Stimulated activated CD8-positive, alpha-beta memory T cell treated with anti-CD3 and anti-CD28 coated beads, Interleukin-2, amount 100 ng/mL, for 1 hour (primary cell): Measurements from ENCODE around the gene LCN2.
"Not testable (repeated sequence)": the region's sequence is repeated elsewhere in the genome, so short reads cannot be mapped to it uniquely, and the experiment has no call there.

Source experiments
- DNase-seq, 2 donors: peaks; one replicate each; pipeline ENCODE4 v3.0.0-alpha.2; 2020; ENCODE audit warnings: low read depth in 2 of 2

The LCN2 gene

GRCh38 chr9:128149001-128149701, at the start of gene LCN2:
Gene LCN2 (plus strand): TSS chr9:128149453. CDS start chr9:128149526, 73 bp downstream.
- no peak for DNase-seq

- no peak for DNase-seq
These were observed 49.2 kb upstream of the LCN2 start for GRCh38 chr9:128099932-128100491.

DNA sequence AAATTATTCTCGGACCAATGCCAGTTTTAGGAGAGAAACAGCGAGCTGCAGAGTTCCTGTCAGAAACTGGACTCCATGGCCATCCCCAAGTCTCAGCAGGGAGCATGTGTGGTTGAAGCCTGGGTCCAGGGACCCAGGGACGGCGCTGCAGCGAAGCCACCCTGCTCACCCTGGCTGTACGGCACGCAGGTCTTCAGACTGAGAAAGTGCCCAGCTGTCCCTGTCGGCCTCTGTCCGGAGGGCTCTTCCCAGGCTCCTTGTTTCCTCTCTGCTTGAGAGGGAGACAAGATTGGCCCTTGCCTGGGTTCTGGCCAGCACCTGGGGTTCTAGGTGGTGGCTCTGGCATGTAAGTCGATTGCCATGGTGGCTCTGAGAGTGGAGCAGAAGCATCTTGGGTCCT, 48.7 kb upstream of the LCN2 start:
- DNase-seq: no peak

- DNase-seq: no peak
These were observed 48.0 kb upstream of the LCN2 start for GRCh38 chr9:128101231-128101661.

DNA sequence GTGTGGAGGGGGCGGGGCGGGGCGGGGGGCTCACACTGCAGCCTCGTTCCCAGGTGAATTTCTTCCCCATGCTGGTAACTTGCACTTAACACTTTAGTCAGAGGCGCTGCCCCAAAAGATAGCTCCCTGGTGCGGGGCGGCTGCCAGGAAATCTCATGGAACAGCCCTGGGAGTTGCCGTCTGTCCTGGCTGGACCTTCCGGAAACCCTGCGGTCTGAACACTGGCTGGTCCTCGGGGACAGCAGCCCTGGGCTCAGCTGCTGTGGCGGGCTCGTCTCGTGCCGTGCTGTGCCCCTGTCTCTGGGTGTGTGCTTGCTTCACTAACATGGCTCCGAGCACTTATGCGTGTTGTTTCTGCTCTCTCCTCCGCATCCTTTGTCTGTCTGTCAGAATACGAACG, 47.6 kb upstream of the LCN2 start:
- no peak for DNase-seq

DNA sequence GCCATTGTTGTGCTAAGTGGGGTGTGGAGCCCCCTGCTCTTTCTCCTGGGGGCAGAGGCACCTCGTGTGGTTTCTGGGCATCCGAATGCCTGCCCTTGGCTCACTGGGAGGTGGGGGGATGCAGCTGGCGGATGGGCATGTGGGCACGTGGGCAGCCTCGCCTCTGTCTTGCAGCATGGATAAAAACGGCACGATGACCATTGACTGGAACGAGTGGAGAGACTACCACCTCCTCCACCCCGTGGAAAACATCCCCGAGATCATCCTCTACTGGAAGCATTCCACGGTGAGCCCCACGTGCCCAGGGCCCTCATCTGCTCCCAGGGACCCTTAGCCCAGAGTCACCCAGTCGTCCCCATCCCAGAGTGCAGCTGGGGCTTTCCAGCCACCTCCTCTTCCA, 47.1 kb upstream of the LCN2 start:
- DNase-seq: no peak

DNA sequence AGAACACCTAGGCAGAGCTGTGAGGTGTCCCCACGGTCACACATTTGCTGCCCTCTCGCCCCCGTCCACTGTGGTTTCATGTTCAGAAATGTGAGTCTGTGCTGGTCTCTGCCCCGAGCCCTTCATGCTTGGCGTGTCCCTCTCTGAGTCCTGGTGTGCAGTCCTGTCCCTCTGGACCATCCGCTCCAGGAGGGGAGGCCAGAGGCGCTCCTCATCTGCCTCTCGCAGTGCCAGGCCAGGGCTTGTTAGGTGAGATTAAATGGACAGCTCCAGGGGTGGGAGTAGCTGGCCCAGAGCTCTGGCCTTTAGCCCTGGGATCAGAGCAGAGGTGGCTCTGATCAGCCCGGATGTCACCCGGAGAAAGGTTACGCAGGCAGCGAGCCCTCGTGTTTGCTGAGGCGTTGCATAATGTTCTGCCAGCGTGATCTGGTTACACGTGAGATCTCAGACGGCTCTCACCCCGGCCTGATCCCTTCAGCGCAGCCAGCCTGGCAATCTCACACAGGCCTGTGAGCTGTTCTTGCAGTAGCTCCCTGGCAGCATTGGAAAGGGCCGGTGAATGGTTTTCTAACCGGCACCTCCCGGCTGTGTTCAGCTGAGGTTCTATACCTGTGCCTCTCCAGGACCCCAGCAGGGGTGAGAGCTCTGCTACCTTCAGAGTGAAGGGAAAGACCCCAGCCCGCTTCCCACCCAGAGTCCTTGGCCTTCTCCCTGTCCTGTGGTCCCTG, 46.2 kb upstream of the LCN2 start:
- no peak for DNase-seq

GRCh38 chr9:128103589-128103962, 45.7 kb upstream of the LCN2 start:
- peak in 1 of 2 donors; percentile 15 for DNase-seq

DNA sequence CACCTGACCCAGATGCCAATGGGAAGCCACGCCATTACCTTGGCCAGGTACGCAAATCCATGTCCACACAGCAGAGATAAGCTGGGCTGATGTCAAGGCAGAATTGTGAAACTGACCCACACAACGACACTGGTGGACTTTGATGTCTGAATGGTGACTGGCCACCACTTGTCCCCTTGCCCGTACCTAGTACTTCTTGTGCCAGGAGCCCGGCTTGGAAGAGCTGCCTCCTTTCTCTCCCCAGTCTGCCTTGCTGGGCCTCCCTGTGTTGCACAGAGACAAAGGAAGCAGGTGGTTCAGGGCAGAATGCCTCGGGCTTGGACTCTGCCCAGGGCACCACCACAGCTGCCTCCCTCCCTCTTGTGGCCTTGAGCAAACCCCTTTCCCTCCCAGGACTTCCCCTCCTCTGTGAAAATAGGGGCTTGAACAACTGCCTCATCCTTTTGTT, 45.1 kb upstream of the LCN2 start:
- DNase-seq: no peak

DNA sequence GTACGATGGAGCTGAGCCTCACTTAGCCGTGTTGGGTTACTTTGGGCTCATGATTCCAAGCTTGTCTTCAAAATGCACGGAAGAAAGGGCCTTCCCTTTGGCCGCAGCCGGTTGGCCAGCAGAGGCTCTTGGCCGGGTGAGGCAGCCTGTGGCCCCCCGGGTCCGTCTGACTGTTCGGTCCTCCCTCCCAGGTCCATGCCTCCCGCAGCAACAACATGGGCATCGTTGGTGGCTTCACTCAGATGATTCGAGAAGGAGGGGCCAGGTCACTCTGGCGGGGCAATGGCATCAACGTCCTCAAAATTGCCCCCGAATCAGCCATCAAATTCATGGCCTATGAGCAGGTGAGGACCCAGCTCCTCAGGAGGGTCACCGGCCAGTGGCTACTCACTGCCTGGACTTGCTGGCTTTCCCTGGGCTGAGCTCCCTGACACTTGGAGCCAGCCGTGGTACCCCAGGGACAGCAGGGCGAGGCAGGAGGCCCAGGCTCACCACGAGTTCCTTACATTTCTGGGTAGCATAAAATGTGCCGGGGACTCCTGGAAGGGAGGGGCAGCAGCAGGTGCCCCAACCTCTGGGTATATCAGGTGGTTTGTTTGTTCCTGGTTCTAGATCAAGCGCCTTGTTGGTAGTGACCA, 43.6 kb upstream of the LCN2 start:
- no peak for DNase-seq

DNA sequence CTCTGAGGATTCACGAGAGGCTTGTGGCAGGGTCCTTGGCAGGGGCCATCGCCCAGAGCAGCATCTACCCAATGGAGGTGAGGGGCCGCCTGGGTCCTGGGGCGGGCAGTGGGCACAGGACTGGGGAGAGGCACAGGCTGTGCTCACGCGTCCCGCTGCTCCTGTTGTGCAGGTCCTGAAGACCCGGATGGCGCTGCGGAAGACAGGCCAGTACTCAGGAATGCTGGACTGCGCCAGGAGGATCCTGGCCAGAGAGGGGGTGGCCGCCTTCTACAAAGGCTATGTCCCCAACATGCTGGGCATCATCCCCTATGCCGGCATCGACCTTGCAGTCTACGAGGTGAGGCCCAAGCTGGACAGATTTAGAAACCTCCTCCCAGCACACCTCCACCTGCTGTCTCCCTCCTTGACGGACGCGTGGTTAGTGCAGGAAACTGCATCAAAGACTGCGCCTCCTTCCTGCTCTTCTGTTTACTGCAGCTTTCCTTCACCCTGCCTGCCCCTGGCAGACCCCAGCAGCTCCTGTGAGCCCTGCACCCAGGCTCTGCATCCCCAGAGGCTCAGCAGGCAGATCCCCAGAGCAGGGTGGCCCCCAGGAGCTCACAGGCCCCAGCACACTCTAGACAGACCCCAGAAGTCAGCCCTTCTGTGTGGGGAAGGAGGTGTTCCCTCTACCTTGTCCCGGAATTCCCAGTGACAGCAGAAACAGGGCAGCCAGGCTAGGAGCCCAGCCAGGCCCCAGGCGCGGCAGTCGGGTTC, 42.9 kb upstream of the LCN2 start:
- DNase-seq: no peak

DNA sequence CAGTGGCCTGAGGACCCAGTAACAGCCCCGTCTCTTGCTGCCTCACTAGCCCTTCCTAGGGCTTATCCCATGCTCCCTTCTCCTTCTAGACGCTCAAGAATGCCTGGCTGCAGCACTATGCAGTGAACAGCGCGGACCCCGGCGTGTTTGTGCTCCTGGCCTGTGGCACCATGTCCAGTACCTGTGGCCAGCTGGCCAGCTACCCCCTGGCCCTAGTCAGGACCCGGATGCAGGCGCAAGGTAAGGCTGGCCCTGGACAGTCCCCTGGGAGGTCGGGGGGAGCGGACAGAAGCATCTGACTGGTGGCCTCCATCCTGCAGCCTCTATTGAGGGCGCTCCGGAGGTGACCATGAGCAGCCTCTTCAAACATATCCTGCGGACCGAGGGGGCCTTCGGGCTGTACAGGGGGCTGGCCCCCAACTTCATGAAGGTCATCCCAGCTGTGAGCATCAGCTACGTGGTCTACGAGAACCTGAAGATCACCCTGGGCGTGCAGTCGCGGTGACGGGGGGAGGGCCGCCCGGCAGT, 42.2 kb upstream of the LCN2 start:
- no peak for DNase-seq

DNA sequence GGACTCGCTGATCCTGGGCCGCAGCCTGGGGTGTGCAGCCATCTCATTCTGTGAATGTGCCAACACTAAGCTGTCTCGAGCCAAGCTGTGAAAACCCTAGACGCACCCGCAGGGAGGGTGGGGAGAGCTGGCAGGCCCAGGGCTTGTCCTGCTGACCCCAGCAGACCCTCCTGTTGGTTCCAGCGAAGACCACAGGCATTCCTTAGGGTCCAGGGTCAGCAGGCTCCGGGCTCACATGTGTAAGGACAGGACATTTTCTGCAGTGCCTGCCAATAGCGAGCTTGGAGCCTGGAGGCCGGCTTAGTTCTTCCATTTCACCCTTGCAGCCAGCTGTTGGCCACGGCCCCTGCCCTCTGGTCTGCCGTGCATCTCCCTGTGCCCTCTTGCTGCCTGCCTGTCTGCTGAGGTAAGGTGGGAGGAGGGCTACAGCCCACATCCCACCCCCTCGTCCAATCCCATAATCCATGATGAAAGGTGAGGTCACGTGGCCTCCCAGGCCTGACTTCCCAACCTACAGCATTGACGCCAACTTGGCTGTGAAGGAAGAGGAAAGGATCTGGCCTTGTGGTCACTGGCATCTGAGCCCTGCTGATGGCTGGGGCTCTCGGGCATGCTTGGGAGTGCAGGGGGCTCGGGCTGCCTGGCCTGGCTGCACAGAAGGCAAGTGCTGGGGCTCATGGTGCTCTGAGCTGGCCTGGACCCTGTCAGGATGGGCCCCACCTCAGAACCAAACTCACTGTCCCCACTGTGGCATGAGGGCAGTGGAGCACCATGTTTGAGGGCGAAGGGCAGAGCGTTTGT, 41.6 kb upstream of the LCN2 start:
- no peak for DNase-seq

DNA sequence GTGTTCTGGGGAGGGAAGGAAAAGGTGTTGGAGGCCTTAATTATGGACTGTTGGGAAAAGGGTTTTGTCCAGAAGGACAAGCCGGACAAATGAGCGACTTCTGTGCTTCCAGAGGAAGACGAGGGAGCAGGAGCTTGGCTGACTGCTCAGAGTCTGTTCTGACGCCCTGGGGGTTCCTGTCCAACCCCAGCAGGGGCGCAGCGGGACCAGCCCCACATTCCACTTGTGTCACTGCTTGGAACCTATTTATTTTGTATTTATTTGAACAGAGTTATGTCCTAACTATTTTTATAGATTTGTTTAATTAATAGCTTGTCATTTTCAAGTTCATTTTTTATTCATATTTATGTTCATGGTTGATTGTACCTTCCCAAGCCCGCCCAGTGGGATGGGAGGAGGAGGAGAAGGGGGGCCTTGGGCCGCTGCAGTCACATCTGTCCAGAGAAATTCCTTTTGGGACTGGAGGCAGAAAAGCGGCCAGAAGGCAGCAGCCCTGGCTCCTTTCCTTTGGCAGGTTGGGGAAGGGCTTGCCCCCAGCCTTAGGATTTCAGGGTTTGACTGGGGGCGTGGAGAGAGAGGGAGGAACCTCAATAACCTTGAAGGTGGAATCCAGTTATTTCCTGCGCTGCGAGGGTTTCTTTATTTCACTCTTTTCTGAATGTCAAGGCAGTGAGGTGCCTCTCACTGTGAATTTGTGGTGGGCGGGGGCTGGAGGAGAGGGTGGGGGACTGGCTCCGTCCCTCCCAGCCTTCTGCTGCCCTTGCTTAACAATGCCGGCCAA, 40.8 kb upstream of the LCN2 start:
- no peak for DNase-seq

GRCh38 chr9:128109050-128109709, 40.1 kb upstream of the LCN2 start:
- DNase-seq: no peak

- not testable (repeated sequence) for DNase-seq
These were observed 37.5 kb upstream of the LCN2 start for GRCh38 chr9:128111726-128112125.

DNA sequence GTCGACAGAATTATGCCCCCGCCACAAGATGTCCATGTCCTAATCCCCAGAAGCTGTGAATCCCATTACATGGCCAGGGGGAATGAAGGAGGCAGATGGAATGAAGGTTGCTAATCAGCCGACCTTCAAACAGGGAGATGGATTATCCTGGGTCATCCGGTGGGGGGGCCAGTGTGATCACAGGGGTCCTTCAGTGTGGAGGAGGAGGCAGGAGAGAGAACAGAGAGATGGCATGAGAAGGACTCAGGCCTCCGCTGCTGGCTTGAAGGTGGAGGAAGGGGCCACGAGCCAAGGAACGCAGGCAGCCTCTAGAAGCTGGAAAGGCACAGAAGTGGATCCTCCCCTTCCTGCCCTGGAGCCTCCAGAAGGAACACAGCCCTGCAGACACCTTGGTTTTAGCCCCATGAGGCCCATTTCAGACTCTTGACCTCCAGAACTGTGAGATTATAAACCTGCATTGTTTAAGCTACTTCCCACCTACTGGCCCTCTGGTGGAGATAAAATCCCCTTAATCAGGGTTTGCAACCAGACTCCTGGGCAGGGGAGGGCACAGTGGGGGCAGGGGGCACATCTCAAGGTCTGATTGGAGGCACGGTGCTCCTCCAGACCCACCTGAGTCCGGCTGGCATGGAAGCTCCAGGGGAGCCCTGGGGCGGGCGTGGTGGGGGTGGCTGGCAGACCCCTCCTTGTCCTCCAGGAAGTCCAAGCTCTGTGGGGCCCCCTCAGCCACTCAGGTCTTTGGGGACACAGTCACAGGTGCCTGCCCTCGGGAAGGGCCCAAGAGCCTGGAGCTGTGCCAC, 35.5 kb upstream of the LCN2 start:
- DNase-seq: no peak
